ENCODE results near the gene CFAP61.

GRCh38 chr20:20095114-20095872 lies 43.0 kb downstream of the CFAP61 start:
- no peak for TF ChIP-seq CTCF (conservative IDR thresholded peaks at IDR 0.05; ENCODE audit: low read depth in 2 of 2)
- TF ChIP-seq POLR2AphosphoS5 (IDR thresholded peaks at IDR 0.05; ENCODE audit: low read depth), result no peak
- no peak for TF ChIP-seq EZH2 (IDR thresholded peaks at IDR 0.05; ENCODE audit: low read depth, unreplicated experiment)
- no peak for TF ChIP-seq CREB1 (CRISPR knock-in tag; IDR thresholded peaks at IDR 0.05; ENCODE audit: low read depth)
- no peak for TF ChIP-seq REST (IDR thresholded peaks at IDR 0.05; ENCODE audit: unreplicated experiment)
- no peak for TF ChIP-seq JUNB (IDR thresholded peaks at IDR 0.05; ENCODE audit: unreplicated experiment)
- no peak for TF ChIP-seq EZH2phosphoT487 (IDR thresholded peaks at IDR 0.05; ENCODE audit: unreplicated experiment)
- TF ChIP-seq NANOG (IDR thresholded peaks at IDR 0.05; ENCODE audit: borderline replicate concordance), result no peak
- TF ChIP-seq ETS1 (IDR thresholded peaks at IDR 0.05), result no peak
- TF ChIP-seq ZNF462 (CRISPR knock-in tag; IDR thresholded peaks at IDR 0.05), result no peak
- no peak for TF ChIP-seq ZNF114 (CRISPR knock-in tag; IDR thresholded peaks at IDR 0.05)
- no peak for TF ChIP-seq STAT1 (IDR thresholded peaks at IDR 0.05; ENCODE audit: unreplicated experiment)
- no peak for TF ChIP-seq ZNF331 (CRISPR knock-in tag; IDR thresholded peaks at IDR 0.05; ENCODE audit: low read depth)

Measured in GM23338 (cell line).